Left ventricle myocardium inferior (tissue), 1 donor: Measurements from ENCODE around the gene ATP11A. TPM values are rescaled to one million over a fixed set of nuclear protein-coding genes. Genes with fewer than 3 reads are reported as not detected.

Experiments
- DNase-seq: peaks from one replicate; pipeline ENCODE4 v3.0.0-alpha.2; 2020
- H3K27ac ChIP-seq: fragments of 200-600 bp; replicated peaks from 2 replicates; pipeline ENCODE4 v1.8.0; 2021
- H3K27me3 ChIP-seq: fragments of 200-600 bp; 2 replicates; pipeline ENCODE4 v1.8.0; 2021; ENCODE audit warnings: low read depth
- H3K36me3 ChIP-seq: fragments of 200-600 bp; 2 replicates; pipeline ENCODE4 v1.8.0; 2021
- H3K4me1 ChIP-seq: fragments of 200-600 bp; 2 replicates; pipeline ENCODE4 v1.8.0; 2021
- H3K4me3 ChIP-seq: fragments of 200-600 bp; 2 replicates; pipeline ENCODE4 v1.8.0; 2021; ENCODE audit warnings: mild to moderate bottlenecking, moderate library complexity
- H3K9me3 ChIP-seq: fragments of 200-600 bp; replicated peaks from 2 replicates; pipeline ENCODE4 v1.8.0; 2021
- CTCF ChIP-seq: fragments of 200-600 bp; IDR thresholded peaks from 2 replicates; pipeline ENCODE4 v1.8.0; 2021; ENCODE audit warnings: antibody characterized with exemption, mild to moderate bottlenecking, borderline replicate concordance
- intact Hi-C: fragments of 100-400 bp; cut with micrococcal nuclease; formaldehyde crosslinking; loops from one replicate; pipeline ENCODE4 v1.11.0; 2022
- total RNA-seq: library from RNA; stranded (reverse); fragmentation: NEBNext Ultra II Directional; extraction: Animal tissue kit (Norgen Biotek cat#: 25700); gene quantifications from one replicate; pipeline ENCODE4 v1.2.1, GENCODE V29; 2021
- donor health status: DM: no; HTN: yes; CAD: no; lungs with severe emphysema.

Gene ATP11A
- total RNA-seq, 1 donor from 2014 or later = 106 TPM

- TF ChIP-seq CTCF = no peak
- no peaks in the 10 kb centered on the region for H3K36me3 ChIP-seq
Observed at GRCh38 chr13:112916296-112916695, 226.5 kb downstream of the ATP11A start.

GRCh38 chr13:112917056-112917664 lies 227.3 kb downstream of the ATP11A start:
- no peaks in the 10 kb centered on the region for H3K36me3 ChIP-seq
- no peak overlapping the region for H3K27ac ChIP-seq
- DNase-seq = no peak
- intact Hi-C loops = no loop called here
- H3K9me3 ChIP-seq = no peaks in the 10 kb centered on the region
- TF ChIP-seq CTCF = no peak
- H3K4me1 ChIP-seq = no peaks in the 10 kb centered on the region
- peaks cover 53% of the 10 kb centered on the region for H3K27me3 ChIP-seq
- H3K4me3 ChIP-seq = peak overlapping the region; percentile 32

More at GRCh38 chr13:112916296-112916695, 226.5 kb downstream of the ATP11A start:
- H3K27ac ChIP-seq = no peak overlapping the region
- H3K4me1 ChIP-seq = no peaks in the 10 kb centered on the region
- intact Hi-C loops = no loop called here
- H3K9me3 ChIP-seq = no peaks in the 10 kb centered on the region
- no peak for DNase-seq
- H3K27me3 ChIP-seq = peaks cover 62% of the 10 kb centered on the region
- H3K4me3 ChIP-seq = no peak overlapping the region

GRCh38 chr13:112917737-112918136 lies 227.9 kb downstream of the ATP11A start:
- no peaks in the 10 kb centered on the region for H3K4me1 ChIP-seq
- no peak for DNase-seq
- intact Hi-C loops = no loop called here
- no peak overlapping the region for H3K27ac ChIP-seq
- H3K9me3 ChIP-seq = no peaks in the 10 kb centered on the region
- H3K4me3 ChIP-seq = peak overlapping the region; percentile 32
- H3K27me3 ChIP-seq = peaks cover 55% of the 10 kb centered on the region
- no peak for TF ChIP-seq CTCF
- H3K36me3 ChIP-seq = no peaks in the 10 kb centered on the region

DNA sequence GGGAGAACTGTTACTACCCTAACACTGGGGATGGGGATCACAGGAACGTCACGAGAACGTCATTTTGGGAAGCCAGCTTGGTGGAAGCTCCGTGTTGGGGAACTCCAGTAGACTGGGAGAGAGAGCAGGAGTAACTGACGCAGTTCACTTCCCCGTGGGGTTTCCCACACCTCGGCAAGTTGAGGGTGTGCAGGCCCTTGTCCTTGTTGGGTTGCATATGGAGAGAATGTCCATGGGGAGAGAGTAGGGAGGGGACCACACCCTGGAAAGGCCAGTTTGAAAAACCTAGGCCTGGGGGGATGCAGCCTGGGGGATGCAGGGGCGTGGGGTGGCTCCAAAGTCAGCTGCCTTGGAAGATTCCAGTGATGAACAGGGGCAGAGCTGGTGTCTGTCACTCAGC lies 228.4 kb downstream of the ATP11A start:
- no peak overlapping the region for H3K27ac ChIP-seq
- TF ChIP-seq CTCF = no peak
- intact Hi-C loops = no loop called here
- DNase-seq = no peak
- H3K4me3 ChIP-seq = no peak overlapping the region
- H3K27me3 ChIP-seq = peaks cover 58% of the 10 kb centered on the region
- no peaks in the 10 kb centered on the region for H3K4me1 ChIP-seq
- no peaks in the 10 kb centered on the region for H3K9me3 ChIP-seq
- no peaks in the 10 kb centered on the region for H3K36me3 ChIP-seq

- H3K27ac ChIP-seq = no peak overlapping the region
- intact Hi-C loops = no loop called here
- no peak overlapping the region for H3K4me3 ChIP-seq
- no peaks in the 10 kb centered on the region for H3K9me3 ChIP-seq
- H3K27me3 ChIP-seq = peaks cover 63% of the 10 kb centered on the region
- H3K4me1 ChIP-seq = no peaks in the 10 kb centered on the region
- no peaks in the 10 kb centered on the region for H3K36me3 ChIP-seq
- TF ChIP-seq CTCF = no peak
- DNase-seq = no peak
Observed at GRCh38 chr13:112918746-112919145, 228.9 kb downstream of the ATP11A start.
